Measurements from ENCODE around the gene MICU1.
"Not testable (repeated sequence)": the region's sequence is repeated elsewhere in the genome, so short reads cannot be mapped to it uniquely, and the experiment has no call there.

MICU1 gene, protein sequence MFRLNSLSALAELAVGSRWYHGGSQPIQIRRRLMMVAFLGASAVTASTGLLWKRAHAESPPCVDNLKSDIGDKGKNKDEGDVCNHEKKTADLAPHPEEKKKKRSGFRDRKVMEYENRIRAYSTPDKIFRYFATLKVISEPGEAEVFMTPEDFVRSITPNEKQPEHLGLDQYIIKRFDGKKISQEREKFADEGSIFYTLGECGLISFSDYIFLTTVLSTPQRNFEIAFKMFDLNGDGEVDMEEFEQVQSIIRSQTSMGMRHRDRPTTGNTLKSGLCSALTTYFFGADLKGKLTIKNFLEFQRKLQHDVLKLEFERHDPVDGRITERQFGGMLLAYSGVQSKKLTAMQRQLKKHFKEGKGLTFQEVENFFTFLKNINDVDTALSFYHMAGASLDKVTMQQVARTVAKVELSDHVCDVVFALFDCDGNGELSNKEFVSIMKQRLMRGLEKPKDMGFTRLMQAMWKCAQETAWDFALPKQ

DNA sequence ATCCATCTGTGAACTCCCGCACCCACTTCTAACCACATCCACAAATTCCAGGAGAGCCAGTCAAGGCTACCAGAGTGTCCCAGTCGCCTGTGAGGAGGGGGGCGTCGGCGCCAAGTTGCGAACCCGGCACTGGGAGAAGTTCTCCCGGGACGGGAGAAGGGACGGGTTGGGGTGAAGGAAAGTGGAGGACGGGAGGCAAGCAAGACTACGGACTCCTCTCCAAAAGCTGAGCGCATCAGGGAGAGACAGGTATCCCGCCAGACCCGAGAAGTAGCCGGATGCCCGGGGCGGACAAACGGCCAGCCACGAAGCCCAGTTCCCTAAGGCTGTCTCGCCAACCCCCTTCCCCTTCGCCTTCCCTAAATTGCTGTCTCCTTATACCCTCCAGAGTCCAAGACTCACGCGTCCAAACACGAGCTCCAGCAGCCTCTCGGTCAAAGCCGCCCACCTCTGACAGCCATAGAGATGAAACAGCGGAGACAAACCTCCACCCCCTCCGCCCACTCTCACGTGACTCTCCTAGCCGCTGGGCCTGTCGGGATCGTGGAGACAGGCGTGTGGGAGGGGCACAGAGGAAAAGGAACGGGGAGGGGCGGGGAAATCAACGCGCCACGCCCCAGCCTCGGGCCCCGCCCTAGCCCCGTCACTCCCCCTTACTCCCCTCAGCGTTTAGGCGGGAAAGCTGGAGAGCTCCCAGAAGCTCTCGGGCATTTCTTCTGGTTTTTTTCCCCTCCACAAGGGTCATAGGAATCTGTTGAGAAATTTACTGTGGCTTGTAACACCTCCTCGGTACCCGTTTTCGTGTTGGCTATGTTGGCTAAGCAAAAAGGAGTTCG is at the start of gene MICU1:
Gene MICU1 (minus strand): TSS at position 472 of the 836 bp plus-strand sequence. CDS start 59,286 bp downstream, outside the sequence.
- DNase-seq (ENCODE audit: low read depth) = peak; percentile 86

DNA sequence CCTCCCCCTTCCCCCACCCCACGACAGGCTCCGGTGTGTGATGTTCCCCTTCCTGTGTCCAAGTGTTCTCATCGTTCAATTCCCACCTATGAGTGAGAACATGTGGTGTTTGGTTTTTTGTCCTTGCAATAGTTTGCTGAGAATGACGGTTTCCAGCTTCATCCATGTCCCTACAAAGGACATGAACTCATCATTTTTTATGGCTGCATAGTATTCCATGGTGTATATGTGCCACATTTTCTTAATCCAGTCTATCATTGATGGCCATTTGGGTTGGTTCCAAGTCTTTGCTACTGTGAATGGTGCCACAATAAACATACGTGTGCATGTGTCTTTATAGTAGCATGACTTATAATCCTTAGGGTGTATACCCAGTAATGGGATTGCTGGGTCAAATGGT is 48.3 kb upstream of the MICU1 start:
- DNase-seq (ENCODE audit: low read depth) = not testable (repeated sequence)

DNA sequence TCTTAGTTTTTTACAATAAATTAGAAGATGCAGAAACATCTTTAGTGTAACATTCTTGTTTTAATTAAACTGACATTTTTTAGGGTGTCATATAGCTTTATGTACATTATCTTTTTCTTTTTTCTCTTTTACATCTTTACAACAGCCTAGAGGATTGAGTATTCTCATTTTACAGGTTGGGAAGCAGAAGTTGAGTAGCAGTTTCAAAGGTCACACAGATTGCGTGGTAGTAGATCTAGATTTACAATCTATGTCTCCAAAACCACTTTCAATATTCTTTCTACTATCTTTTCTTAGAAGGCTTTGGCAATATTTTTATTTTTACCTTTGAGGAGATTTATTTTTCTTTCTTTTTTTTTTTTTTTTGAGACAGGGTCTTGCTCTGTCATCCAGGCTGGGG is 47.4 kb upstream of the MICU1 start:
- DNase-seq (ENCODE audit: low read depth) = no peak

DNA sequence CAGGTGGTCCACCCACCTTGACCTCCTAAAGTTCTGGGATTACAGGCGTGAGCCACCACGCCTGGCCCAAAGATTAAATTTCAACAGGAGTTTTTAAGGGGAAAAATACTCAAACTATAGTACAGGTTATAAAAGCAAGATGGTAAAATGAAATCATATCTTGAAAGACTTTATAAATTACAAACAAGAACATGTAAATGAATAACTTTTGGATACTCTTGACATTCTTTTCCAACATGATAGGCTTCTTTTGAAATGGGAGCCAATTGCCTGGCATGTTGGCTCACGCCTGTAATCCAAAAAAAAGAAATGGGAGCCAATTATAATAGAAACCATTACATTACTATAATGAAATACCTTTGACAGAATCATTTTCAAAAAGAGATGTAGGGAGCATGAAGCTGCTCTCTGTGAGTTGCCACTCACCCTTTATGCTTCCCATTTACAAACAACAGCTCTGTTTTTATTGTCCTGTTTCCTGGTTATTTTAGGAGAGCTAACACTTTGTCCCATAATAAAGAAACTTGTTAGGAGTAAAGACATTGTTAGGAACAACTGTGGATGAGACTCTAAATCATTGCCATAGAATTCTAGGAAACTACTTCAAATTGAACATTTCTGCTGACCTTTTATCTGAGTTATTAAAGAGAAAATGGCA is 41.5 kb upstream of the MICU1 start:
- no peak for DNase-seq (ENCODE audit: low read depth)

DNA sequence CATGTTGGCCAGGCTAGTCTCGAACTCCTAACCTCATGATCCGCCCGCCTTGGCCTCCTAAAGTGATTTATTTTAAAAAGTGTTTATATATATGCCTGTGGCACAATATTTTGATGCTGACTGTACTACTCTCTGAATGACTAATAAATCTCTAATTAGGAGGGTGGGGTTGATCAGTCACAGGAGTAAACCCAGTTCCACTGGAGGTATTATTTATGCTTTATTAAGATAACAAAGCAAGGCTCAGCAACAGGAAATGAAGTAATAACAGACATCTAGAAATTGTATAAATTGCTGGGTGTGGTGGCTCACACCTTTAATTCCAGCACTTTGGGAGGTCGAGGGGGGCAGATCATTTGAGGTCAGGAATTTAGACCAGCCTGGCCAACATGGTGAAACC is 40.0 kb upstream of the MICU1 start:
- no peak for DNase-seq (ENCODE audit: low read depth)

DNA sequence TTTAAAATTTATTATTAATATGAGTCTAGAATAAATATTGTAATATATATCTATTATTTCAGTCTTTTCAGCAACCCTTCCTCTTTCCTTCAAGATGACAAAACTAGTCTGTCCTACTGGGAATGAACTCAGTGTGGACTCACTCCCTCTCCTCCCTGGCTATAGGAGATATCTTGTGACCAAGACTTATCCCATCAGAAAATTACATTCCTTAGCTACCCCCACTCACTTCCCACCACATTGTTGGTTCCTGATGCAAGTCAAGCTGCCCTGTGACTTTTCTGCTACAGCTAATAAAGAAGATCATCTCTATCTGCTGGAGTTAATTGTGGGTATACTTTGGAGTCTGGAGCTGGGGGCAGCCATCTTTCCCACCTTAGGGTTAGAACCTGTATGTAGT is 38.1 kb upstream of the MICU1 start:
- no peak for DNase-seq (ENCODE audit: low read depth)

DNA sequence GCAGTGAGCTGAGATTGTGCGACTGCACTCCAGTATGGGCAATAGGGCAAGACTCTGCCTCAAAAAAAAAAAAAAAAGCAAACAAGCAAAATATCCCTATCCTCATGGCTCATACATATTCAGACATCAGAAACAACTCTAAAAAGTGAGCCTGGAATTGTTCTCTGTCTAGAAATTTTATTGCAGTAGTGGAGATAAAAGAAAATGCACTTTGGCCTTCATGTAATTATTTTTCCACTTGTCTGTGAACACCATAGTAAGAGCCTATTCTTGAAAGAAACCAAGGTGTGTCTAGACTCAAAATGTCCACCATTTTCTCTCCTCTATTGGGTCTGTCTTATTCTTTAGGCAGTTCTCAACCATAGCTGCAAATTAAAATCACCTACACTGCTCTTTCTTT is 35.6 kb upstream of the MICU1 start:
- DNase-seq (ENCODE audit: low read depth) = no peak

DNA sequence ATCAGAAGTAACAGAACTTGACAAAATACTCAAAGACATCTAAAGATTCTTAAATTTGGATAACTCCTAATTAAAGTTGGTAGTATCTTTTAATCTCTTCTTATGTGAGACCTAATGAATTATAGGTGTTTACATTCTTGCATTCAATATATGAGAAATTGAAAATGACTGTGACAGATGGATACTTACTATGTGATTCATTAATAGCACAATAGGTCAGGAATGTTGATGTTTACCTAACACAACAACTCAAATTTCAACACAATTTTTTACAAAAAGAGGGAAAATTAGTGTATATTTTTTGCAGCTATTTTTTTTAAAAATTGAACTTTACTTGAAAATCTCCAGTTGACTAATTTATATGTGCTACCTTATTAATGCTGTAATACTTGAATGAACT is 34.3 kb upstream of the MICU1 start:
- no peak for DNase-seq (ENCODE audit: low read depth)

DNA sequence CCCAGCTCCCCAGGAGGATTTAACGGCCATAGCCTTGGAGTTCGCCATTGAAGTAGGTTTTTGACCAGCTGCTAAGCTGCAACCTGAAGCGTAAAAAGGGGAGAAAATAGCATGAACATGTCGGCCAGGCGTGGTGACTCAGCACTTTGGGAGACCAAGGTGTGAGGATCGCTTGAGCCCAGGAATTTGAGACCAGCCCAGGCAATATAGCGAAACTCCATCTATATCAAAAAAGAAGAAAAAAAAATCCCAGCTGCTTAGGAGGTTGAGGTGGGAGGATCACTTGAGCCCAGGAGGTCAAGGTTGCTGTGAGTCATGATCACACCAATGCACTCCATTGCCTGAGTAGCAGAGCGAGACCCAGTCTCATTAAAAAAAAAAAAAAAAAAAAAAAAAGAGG is 33.8 kb upstream of the MICU1 start:
- DNase-seq (ENCODE audit: low read depth) = no peak

DNA sequence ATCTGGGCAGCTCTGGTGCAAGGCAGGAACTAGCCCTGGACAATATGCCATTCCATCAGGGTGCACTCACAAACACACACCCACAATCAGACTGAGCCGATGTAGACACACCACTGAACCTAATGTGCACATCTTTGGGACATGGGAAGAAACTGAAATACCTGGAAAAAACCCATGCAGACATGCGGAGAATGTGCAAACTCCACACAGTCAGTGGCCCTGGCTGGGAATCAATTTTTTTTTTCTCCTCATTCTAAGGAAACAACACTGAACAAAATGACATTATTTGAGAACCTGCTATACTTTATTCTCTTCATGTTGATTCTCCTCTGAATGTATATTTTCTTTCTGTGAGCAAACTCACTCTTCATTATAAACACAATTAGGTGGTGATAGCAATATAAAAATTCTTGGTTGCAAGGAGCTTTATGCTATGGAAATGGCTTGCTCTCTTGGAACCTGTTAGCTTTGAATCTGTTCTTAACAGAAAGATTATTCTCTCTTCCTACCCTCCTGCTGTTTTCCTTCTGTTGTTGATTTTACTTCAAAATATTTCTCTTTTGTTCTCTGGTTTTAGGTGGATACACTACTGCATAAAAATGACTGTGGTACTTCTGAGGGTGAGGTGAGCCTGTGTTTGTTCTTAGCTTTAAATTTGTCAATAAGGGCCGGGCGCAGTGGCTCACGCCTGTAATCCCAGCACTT is 33.0 kb upstream of the MICU1 start:
- DNase-seq (ENCODE audit: low read depth) = no peak

DNA sequence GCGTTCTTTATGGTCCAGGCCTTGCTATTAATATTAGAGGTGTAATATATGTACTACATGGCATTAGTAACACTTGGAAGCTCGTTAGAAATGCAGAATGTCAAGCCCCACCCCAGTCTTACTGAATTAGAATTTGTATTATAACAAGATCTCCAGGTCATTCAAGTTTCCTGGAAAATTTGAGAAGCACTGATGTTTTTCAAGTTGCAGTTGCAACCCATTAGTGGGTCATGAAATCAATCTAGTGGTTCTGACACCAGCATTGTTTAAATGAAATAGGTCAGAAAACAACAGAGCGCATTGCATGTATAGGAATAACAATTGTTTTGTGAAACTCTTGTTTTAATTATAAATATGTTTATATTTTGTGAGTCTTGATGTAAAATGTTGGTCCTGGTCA is 28.8 kb upstream of the MICU1 start:
- no peak for DNase-seq (ENCODE audit: low read depth)

DNA sequence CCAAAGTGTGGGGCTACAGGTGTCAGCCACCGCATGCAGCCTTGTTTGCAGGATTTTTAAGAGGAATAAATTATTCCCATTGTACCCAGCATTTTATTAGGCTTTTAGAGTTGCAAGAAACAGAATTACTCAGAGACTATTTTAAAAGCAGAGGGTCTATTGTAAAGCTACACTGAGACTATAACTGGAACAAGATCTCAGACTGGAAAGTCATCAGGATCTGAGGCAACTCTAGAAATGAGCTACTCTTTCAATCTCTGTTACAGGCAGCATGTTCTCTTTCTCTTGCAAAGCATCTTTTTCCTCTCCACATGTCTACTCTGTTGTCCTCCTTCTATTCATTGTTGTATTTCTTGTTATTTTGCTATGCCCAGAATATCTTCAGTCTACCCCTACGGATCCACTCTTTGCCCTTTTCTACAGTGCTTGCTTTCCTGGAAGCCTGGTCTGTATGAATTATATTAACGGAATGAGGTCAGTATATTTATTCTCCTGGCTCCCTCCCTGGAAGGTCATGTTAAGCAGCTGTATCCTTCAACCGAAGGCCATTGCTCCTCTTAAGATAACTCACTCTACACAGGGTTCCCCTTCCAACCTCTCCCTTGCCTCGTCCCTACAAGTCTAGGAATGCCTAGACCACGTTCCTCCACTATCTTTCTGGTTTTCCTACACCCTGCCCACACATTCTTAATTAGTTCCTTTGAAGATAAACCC is 27.7 kb upstream of the MICU1 start:
- DNase-seq (ENCODE audit: low read depth) = no peak

DNA sequence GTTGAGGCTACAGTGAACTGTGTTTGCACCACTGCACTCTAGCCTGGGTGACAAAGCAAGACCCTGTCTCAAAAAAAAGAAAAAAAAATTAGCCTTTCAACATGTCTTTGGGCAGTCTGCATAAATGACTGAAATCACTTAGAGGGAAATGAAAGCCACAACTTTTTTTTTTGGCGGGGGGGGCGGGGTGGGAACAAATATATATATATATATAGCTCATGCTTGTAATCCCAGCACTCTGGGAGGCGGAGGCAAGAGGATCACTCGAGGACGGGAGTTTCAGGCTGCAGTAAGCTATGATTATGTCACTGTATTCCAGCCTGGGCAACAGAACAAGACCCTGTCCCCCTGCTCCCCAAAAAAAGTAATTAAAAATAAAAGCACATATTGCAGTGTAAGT is 23.4 kb upstream of the MICU1 start:
- DNase-seq (ENCODE audit: low read depth) = no peak

DNA sequence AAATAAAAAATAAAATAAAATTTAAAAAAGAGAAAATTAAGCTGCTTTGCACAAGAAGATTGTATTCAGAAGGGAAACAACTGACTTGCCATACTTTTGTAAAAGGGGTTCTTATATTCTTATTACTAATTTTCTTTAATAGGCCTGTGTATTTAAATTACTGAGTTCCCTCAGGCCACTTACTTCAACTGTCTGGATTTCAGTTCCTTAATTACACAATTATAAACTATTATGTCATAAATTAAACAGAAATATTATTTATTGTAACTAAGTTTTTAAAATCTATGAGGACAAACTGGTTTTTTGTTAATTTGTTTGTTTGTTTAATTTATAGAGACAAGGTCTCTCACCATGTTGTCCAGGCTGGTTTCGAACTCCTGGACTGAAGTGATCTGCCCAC is 22.4 kb upstream of the MICU1 start:
- no peak for DNase-seq (ENCODE audit: low read depth)

DNA sequence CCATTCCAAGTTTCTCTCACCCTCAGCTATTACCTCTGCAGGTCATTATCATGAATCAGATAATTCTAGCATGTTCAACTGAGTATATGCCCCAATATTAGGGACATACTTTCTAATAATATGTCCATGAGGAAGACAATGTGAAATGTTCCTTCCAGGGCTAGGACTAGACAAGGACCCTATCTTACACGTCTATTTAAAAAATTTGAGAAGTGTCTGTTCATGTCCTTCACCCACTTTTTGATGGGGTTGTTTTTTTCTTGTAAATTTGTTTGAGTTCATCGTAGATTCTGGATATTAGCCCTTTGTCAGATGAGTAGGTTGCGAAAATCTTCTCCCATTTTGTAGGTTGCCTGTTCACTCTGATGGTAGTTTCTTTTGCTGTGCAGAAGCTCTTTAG is 21.1 kb upstream of the MICU1 start:
- DNase-seq (ENCODE audit: low read depth) = not testable (repeated sequence)

DNA sequence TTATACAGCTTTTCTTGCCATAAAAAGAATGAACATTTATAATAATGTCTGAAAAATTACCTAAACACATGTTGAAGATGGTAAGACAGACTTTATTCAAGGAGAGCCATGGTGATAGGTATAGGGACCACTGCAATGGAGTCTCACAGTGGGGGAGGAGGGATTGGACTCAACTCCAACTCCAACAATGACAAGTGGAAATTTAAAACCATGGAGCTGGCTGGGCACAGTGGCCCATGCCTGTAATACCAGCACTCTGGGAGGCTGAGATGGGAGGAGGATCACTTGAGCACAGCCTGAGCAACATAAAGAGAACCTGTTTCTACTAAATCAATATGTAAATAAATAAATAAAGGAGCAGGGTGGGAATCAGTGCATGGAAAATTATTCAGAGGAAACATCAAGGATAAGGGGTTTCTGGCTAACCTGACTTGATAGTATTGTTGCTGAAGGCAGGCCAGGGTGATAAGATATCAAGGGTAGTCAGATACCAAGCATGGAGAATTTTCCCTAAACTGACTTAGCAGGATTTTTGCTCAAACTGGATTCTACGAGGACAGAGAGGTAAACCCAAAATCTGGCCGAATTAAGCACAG is 19.5 kb upstream of the MICU1 start:
- no peak for DNase-seq (ENCODE audit: low read depth)

DNA sequence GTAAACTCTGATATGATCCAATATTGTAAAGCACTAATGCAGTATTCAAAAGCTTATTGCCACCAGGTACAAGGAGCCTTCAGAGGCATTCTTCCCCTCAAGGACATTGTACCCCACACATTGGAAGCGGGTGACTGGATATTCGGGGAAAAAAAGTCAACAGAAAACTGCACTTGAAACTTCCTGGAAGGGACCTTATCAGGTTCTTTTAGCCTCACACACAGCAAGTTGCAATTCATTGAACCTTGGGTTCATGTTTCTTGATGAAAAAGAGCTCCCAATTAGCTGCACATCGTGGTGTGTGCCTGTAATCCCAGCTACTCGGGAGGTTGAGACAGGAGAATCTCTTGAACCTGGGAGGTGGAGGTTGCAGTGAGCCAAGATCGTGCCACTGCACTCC is 16.4 kb upstream of the MICU1 start:
- DNase-seq (ENCODE audit: low read depth) = no peak

DNA sequence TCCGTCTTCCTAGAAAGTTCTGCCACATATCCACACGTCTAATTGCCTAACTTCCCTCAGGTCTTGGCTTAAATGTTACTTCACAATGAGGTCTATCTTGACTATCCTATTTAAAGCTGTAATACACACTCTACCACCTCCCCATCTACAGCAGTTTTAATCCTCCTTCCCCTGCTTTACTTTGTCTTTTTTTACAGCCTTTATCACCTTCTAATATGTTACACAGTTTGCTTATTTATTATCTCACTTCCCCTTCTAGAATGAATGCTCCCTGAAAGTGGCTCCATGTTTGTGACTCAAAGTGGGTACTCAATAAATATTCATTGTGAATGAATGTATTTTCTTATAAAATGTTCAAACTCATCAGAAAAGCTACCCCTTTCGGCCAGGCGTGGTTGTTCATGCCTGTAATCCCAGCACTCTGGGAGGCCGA is 13.6 kb upstream of the MICU1 start:
- DNase-seq (ENCODE audit: low read depth) = no peak

DNA sequence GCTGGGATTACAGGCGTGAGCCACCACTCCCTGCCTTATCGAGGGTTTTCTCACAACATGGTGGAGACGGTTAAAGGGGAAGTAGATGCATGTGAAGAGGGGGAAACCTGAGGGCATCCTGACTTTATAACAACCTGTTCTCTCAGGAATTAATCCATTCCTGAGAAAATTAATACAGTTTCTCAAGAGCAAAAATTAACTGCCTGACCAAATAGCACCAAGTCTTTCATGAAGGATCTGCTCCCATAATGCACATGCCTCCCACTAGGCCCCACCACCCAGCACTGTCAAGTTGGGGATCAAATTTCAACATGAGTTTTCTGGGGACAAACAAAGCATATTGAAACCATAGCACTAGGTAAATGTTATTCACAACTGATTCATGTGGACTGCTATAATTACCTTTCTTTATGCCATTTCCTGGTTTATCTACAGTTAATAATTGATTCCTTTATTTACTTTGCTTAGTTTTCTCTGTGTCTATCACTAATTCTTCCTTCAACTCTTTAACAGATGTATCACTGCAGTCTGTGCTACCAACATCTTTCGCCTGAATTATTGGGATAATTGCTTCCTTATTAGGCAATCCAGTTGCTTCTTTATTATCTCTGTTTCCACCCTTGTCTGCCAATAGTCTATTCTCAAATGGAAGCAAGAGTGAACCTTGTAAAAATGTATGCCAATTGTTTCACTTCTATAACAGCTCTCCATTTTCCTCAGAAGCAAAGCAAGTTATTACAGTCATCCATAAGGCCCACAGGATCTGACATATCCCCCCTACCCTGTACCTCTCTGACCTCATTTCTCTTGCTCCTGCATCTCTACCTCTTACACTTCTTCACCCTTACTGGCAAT is 12.9 kb upstream of the MICU1 start:
- DNase-seq (ENCODE audit: low read depth) = no peak

DNA sequence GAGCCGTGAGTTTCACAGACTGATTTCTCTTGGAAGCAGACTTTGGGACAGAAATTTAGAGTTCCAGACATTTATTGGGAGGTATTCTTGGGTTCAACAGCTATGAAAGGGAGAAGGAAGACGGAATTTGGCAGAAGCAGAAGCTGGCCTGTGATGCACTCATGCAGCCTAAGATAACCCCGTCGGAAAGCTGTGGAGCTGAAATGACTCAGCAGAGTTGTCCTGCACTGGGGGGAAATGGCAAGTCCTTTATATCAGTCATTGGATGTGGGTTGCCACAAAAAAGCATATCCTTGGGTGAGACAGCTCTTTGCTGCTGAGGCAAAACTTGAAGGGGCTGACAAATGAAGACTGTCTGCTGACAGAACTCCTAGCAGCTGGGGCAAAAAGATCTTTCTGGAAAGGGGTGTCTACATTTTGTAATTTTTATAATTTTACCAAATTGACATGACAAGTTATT is 11.5 kb upstream of the MICU1 start:
- no peak for DNase-seq (ENCODE audit: low read depth)

Data from activated T-helper 1 cell treated with Interleukin-2 at 50 U/mL for 16 hours (primary cell).